Stimulated activated CD4-positive, alpha-beta T cell treated with anti-CD3 and anti-CD28 coated beads, Interleukin-15, amount 100 ng/mL, for 24 hours (primary cell): ENCODE data around the gene USP24.
"Not testable (repeated sequence)": the region's sequence is repeated elsewhere in the genome, so short reads cannot be mapped to it uniquely, and the experiment has no call there.

ENCODE experiments used
- DNase-seq: peaks from one replicate; pipeline ENCODE4 v3.0.0-alpha.2; 2020

The USP24 gene

GRCh38 chr1:55026682-55027081 is 188.5 kb downstream of the USP24 start:
- DNase-seq = not testable (repeated sequence)

DNA sequence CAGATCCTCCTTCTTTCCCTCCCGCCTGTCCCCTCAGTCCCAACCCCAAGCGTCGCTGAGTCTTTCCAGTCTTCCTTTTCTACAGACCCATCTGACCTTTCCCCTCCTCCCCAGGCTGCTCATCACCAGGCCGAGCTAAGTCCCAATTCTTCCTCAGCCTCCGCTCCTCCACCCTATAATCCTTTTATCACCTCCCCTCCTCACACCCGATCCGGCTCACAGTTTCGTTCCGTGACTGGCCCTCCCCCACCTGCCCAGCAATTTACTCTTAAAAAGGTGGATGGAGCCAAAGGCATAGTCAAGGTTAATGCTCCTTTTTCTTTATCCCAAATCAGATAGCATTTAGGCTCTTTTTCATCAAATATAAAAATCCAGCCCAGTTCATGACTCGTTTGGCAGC is 191.0 kb downstream of the USP24 start:
- DNase-seq = not testable (repeated sequence)

DNA sequence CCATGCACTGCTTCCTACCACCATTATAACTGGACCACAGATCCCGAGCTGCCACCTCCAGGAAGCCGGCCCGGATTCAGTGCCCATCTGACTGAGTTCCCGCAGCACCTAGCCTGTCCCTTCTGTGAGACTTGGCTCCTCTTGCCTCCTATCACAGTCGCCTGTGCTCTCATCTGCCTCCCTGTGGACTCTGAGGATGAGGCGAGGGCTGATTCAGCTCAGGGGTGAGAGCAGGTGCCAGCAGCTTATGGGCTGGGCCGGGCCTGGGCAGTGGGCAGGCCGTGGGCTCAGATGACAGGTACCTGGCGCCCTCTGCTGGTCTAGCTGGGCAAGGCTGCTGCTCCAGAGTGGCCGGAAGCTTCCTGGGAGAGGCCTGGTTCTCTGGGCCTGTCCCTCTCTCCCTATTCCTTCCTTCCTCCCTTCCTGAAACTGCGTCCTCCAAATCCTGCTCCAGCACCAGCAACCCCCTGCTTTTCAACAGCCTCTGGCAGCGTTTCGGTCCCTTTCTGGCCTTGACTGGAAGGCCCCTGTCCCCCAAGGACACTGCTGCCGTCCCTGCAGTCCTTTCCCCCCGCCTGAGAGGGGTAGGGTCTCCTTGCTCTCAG is 193.1 kb downstream of the USP24 start:
- DNase-seq = peak; percentile 81

DNA sequence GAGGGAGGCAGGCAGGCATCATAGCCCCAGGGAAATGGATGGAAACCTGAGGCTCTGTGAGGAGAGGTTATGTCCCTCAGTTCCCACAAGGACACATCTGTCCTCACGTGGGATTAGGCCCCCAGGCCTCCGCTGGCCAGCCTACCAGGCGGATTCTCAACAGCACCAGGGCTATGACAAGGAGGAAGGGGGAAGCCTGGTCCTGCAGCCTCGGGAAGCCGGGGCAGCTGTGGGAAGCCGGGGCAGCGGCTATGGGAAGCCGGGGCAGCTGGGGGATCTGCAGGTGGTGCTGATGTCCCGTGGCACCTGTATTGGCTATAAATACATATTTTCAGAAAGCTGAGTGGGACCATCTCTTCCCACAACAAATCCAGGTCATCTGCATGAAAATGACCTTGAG is 196.8 kb downstream of the USP24 start:
- DNase-seq = no peak
